ENCODE results near the gene SOX5.

DNA sequence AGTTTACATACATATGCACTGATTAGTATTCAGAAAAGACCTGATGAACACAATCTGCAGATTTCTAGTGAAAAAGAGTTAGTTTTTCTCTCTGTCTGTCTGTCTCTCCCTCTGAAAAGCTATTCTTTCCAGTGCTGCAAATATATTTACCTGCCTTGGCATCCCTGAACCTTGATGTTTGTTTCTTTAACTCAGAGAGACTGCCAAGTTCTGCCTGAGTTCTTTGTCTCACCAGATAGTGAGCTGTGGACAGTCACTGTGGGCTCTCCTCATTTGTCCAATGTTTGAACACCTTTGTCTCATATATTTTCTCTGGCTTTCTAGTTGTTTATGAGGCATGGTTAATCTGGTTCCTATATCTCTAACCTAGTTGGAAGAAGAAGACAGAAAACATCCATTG is 250.4 kb downstream of the SOX5 start:
- TF ChIP-seq, protein P1, sequence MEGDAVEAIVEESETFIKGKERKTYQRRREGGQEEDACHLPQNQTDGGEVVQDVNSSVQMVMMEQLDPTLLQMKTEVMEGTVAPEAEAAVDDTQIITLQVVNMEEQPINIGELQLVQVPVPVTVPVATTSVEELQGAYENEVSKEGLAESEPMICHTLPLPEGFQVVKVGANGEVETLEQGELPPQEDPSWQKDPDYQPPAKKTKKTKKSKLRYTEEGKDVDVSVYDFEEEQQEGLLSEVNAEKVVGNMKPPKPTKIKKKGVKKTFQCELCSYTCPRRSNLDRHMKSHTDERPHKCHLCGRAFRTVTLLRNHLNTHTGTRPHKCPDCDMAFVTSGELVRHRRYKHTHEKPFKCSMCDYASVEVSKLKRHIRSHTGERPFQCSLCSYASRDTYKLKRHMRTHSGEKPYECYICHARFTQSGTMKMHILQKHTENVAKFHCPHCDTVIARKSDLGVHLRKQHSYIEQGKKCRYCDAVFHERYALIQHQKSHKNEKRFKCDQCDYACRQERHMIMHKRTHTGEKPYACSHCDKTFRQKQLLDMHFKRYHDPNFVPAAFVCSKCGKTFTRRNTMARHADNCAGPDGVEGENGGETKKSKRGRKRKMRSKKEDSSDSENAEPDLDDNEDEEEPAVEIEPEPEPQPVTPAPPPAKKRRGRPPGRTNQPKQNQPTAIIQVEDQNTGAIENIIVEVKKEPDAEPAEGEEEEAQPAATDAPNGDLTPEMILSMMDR (conservative IDR thresholded peaks at IDR 0.05 in 1 of 2, IDR thresholded peaks at IDR 0.05 in 1 of 2; ENCODE audit: low read depth in 1 of 2, low read length in 2 of 2): no peak
- TF ChIP-seq EZH2 (IDR thresholded peaks at IDR 0.05; ENCODE audit: low read length, missing control alignments): no peak
